Lung (tissue), 12 donors: ENCODE results near the gene PIGP. TPM values are rescaled to one million over a fixed set of nuclear protein-coding genes. Genes with fewer than 3 reads are reported as not detected.

Source experiments
- ATAC-seq: fragments of 200-7000 bp; cut with Tn5 transposase; one replicate; pipeline ENCODE4 v1.9.1; 2020; ENCODE audit warnings: moderate number of reproducible peaks; ENCODE audit not compliant: insufficient read depth, low FRiP score
- DNase-seq, 3 donors: peaks; one replicate each; pipeline ENCODE4 v3.0.0-alpha.2; 2013 to 2017
- H3K27ac ChIP-seq, 2 donors: one replicate each; pipeline ENCODE4 v1.5.1; 2013; ENCODE audit warnings: mild to moderate bottlenecking in 2 of 2, moderate library complexity in 2 of 2, control low read depth in 1 of 2, inconsistent platforms in 1 of 2, low read depth in 1 of 2, low read length in 1 of 2
- H3K27me3 ChIP-seq, 3 donors: one replicate each; pipeline ENCODE4 v1.5.1; 2013; ENCODE audit warnings: low read length in 2 of 3; ENCODE audit not compliant: control insufficient read depth in 3 of 3, insufficient read depth in 3 of 3
- H3K36me3 ChIP-seq, 4 donors: one replicate each; pipeline ENCODE4 v1.5.1; 2013; ENCODE audit warnings: low read length in 4 of 4, mild to moderate bottlenecking in 1 of 4, moderate library complexity in 1 of 4; ENCODE audit not compliant: control insufficient read depth in 4 of 4, insufficient read depth in 4 of 4
- H3K4me1 ChIP-seq, 5 donors: one replicate each; pipeline ENCODE4 v1.5.1; 2013; ENCODE audit warnings: low read length in 5 of 5, mild to moderate bottlenecking in 2 of 5, moderate library complexity in 1 of 5; ENCODE audit not compliant: control insufficient read depth in 5 of 5, insufficient read depth in 5 of 5
- H3K4me3 ChIP-seq: one replicate; pipeline ENCODE4 v1.5.1; 2013; ENCODE audit warnings: mild to moderate bottlenecking, control low read depth, moderate library complexity
- H3K9ac ChIP-seq, 2 donors: one replicate each; pipeline ENCODE4 v1.5.1; 2013; ENCODE audit warnings: low read length in 2 of 2, control low read depth in 1 of 2; ENCODE audit not compliant: insufficient read depth in 1 of 2
- H3K9me3 ChIP-seq, 4 donors: one replicate each; pipeline ENCODE4 v1.5.1; 2013; ENCODE audit warnings: low read length in 3 of 4, mild to moderate bottlenecking in 1 of 4, moderate library complexity in 1 of 4; ENCODE audit not compliant: control insufficient read depth in 4 of 4, insufficient read depth in 3 of 4
- WGBS, 2 donors: extraction: QIAGEN DNeasy Blood & Tissue Kit; methylation state at CpG; one replicate each; pipeline ENCODE4 v1.1.7; 2013; 5-methylcytosine and 5-hydroxymethylcytosine counted together
- polyA plus RNA-seq, 2 donors: library from polyadenylated mRNA; stranded (reverse); fragments of 200-250 nt; gene quantifications; one replicate each; pipeline ENCODE4 v1.2.1, GENCODE V29; 2013
- total RNA-seq, 2 donors: library from RNA; depleted of rRNA in 1 of 2; stranded (reverse); fragments of >200 nt in 1 of 2; gene quantifications; one replicate each; pipeline ENCODE4 v1.2.1, GENCODE V29; 2014 to 2021
- TF ChIP-seq, protein P1 (sequence below): IDR thresholded peaks from 2 replicates; pipeline ENCODE4 v1.5.1; 2012; ENCODE audit warnings: mild to moderate bottlenecking; ENCODE audit errors: control extremely low read depth, extremely low read depth
- donor health status: control.
- donor health status: control.
- donor health status: Bipolar disorder and iron deficiency.
- donor health status: healthy.
- donor health status: DM: yes; HTN: yes; CAD: no.

Gene PIGP
- total and polyA plus RNA-seq, 4 donors: 18.6 to 30.6 (median 24.1) TPM

DNA sequence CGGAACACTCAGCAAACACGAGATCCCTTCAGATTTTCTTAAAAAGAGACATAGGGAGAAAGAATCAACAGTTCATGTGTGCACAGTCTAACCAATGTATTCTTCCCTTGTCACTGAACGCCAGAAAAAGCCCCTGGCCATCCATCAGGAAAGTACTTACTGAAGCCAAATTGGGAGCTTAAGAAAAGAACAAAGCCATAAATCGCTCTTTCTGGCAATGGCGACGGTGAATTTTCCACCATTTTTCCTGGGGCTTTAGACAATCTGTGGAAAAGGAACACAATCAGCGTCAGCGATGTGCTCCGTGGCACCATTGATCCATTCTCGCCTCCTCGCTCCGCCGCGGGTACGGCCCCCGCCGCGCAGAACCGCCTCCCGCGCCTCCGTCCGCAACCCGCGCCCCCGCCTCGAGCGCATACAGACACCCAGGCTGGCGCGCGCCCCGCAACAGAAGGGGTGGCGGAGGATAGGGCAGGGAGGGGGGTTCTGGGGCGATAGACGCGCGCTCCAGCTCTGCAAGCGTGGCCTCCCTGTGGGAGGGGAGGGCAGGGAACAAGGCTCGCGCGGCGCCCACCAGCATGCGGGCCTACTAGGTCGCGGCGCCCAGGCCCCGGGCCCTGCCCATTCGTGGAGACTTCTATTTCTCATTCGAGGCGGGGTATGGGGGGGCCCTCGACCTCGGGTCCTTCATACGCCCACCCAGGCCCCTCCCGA lies 440 bp downstream of the PIGP start:
- peaks cover 0 to 22% (median 5%) of the 10 kb centered on the region in 5 donors for H3K4me1 ChIP-seq
- H3K27me3 ChIP-seq: no peaks in the 10 kb centered on the region
- peak overlapping the region; percentile 70 for H3K4me3 ChIP-seq
- H3K9ac ChIP-seq: peak overlapping the region; percentile 97 to 100
- peaks cover 0 to under 1% (median 0%) of the 10 kb centered on the region in 4 donors for H3K9me3 ChIP-seq
- H3K36me3 ChIP-seq: peaks cover 0 to 11% (median 3%) of the 10 kb centered on the region in 4 donors
- DNase-seq (peak in 2 of 3 donors; percentile 70 to 94), ATAC-seq (peak; percentile 46)
- TF ChIP-seq, protein P1, sequence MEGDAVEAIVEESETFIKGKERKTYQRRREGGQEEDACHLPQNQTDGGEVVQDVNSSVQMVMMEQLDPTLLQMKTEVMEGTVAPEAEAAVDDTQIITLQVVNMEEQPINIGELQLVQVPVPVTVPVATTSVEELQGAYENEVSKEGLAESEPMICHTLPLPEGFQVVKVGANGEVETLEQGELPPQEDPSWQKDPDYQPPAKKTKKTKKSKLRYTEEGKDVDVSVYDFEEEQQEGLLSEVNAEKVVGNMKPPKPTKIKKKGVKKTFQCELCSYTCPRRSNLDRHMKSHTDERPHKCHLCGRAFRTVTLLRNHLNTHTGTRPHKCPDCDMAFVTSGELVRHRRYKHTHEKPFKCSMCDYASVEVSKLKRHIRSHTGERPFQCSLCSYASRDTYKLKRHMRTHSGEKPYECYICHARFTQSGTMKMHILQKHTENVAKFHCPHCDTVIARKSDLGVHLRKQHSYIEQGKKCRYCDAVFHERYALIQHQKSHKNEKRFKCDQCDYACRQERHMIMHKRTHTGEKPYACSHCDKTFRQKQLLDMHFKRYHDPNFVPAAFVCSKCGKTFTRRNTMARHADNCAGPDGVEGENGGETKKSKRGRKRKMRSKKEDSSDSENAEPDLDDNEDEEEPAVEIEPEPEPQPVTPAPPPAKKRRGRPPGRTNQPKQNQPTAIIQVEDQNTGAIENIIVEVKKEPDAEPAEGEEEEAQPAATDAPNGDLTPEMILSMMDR: no peak
- 0% methylated on average over 48 to 54 of the region's 54 CpGs for WGBS, 2 donors
- peak overlapping the region; percentile 93 to 99 for H3K27ac ChIP-seq

DNA sequence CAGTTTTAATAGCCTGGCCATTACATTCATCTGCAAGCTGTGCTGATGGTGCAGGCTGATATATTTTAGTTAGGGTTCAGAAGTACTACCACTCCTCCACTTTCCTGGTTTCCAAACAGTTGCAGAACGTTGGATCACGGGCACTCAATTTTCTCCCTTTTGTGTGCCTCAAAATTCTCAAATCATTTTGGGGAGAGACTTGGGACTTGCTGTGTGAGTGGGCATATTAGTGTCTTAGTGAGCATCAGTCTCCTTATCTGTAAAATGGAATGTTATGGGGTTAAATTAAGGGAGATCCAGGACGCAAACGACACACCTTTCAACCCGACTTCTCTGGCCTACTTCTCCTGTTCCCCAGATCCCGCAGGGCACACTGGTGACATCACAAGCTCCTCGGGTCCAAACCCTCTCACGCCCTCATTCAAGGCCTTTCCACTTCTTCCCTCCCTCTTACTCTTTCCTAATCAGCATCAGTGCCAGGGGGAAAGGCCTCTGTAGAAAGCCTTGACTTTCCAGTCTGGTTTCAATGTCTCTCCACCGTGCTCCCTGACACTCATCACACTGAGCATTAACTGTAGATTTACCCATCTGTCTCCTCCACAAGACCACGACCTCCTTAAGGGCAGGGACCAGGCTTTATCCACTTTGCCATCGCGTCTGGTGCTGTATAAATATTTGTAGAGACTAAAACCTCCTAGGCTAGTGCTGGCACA lies 1.2 kb downstream of the PIGP start:
- H3K9ac ChIP-seq: peak overlapping the region; percentile 97 to 100
- H3K27me3 ChIP-seq: no peaks in the 10 kb centered on the region
- WGBS, 2 donors: 22 to 40% methylated on average over 12 of the region's 12 CpGs
- TF ChIP-seq, protein P1: no peak
- peaks cover 0 to 11% (median 3%) of the 10 kb centered on the region in 4 donors for H3K36me3 ChIP-seq
- H3K4me1 ChIP-seq: peaks cover 0 to 22% (median 5%) of the 10 kb centered on the region in 5 donors
- peak; percentile 66 to 84 (median 81) for DNase-seq
- H3K27ac ChIP-seq: peak overlapping the region; percentile 93 to 99
- no peaks in the 10 kb centered on the region for H3K9me3 ChIP-seq
- peak overlapping the region; percentile 70 for H3K4me3 ChIP-seq
- peak; percentile 21 for ATAC-seq

DNA sequence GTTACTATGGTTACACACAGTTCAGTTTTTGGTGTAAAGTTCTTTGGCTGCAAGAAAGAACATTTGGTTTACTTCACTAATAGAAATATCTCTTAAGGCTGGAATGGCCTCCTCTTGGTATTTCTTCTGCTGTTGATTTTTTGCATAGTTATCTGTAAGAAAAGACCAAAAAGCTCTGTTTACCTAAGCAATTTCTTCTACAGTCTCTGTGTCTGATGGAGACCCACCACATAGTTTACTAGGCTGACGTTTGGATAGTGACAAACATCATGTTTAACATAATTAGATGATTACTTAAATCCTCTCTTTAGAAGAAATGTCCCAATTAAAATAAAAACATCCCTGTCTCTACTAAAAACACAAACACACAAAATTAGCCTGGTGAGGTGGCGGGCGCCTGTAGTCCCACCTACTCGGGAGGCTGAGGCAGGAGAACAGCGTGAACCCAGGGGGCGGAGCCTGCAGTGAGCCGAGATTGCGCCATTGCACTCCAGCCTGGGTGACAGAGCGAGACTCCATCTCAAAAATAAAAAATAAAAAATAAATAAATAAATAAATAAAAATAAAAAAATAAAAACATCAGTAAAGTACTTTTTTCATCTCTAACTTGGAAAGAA lies 7.2 kb downstream of the PIGP start:
- TF ChIP-seq, protein P1: no peak
- Histone ChIP-seq H3K9ac (no peak overlapping the region), H3K27ac (no peak overlapping the region), H3K9me3 (no peaks in the 10 kb centered on the region), H3K36me3 (peaks cover 0 to 11% (median 8%) of the 10 kb centered on the region in 4 donors), H3K4me1 (peaks cover 0 to 2% (median under 1%) of the 10 kb centered on the region in 5 donors), H3K27me3 (no peaks in the 10 kb centered on the region), H3K4me3 (no peak overlapping the region)
- DNase-seq (no peak), ATAC-seq (no peak)
- WGBS, 2 donors: 94% methylated on average over 9 of the region's 9 CpGs
